GM19043 (cell line): ENCODE data around the gene PRKAR2B.
"Not testable (repeated sequence)": the region's sequence is repeated elsewhere in the genome, so short reads cannot be mapped to it uniquely, and the experiment has no call there.

Source experiments
- ATAC-seq: cut with Tn5 transposase; IDR thresholded peaks from one replicate; pipeline ENCODE4 v1.9.1; 2021; ENCODE audit warnings: low read depth; ENCODE audit not compliant: unreplicated experiment

Gene PRKAR2B

GRCh38 chr7:107075863-107076574 is 31.5 kb downstream of the PRKAR2B start:
- no peak for ATAC-seq

GRCh38 chr7:107076781-107077698 is 32.5 kb downstream of the PRKAR2B start:
- no peak for ATAC-seq

GRCh38 chr7:107077699-107078516 is 33.4 kb downstream of the PRKAR2B start:
- no peak for ATAC-seq

- ATAC-seq: no peak
Observed at GRCh38 chr7:107078517-107078966, 34.0 kb downstream of the PRKAR2B start.

- ATAC-seq: no peak
Observed at GRCh38 chr7:107079212-107079940, 34.9 kb downstream of the PRKAR2B start.

GRCh38 chr7:107080099-107080505 is 35.6 kb downstream of the PRKAR2B start:
- ATAC-seq: no peak

- ATAC-seq: no peak
Observed at GRCh38 chr7:107080533-107080932, 36.0 kb downstream of the PRKAR2B start.

- no peak for ATAC-seq
Observed at GRCh38 chr7:107085180-107085579, 40.7 kb downstream of the PRKAR2B start.

GRCh38 chr7:107089627-107090026 is 45.1 kb downstream of the PRKAR2B start:
- ATAC-seq: no peak

- no peak for ATAC-seq
Observed at GRCh38 chr7:107090457-107090856, 46.0 kb downstream of the PRKAR2B start.

GRCh38 chr7:107091306-107091705 is 46.8 kb downstream of the PRKAR2B start:
- no peak for ATAC-seq

- not testable (repeated sequence) for ATAC-seq
Observed at GRCh38 chr7:107093671-107094070, 49.2 kb downstream of the PRKAR2B start.

- ATAC-seq: not testable (repeated sequence)
Observed at GRCh38 chr7:107099154-107099553, 54.6 kb downstream of the PRKAR2B start.

- ATAC-seq: no peak
Observed at GRCh38 chr7:107100824-107101223, 56.3 kb downstream of the PRKAR2B start.

GRCh38 chr7:107103369-107103768 is 58.9 kb downstream of the PRKAR2B start:
- no peak for ATAC-seq

GRCh38 chr7:107104801-107105200 is 60.3 kb downstream of the PRKAR2B start:
- ATAC-seq: no peak

GRCh38 chr7:107105591-107106245 is 61.2 kb downstream of the PRKAR2B start:
- no peak for ATAC-seq

GRCh38 chr7:107108793-107109371 is 64.4 kb downstream of the PRKAR2B start:
- no peak for ATAC-seq

GRCh38 chr7:107109955-107110354 is 65.5 kb downstream of the PRKAR2B start:
- ATAC-seq: no peak
